ENCODE results near the gene RAC3. TPM values are rescaled to one million over a fixed set of nuclear protein-coding genes. Genes with fewer than 3 reads are reported as not detected.

RAC3 gene
- polyA plus RNA-seq, 2 of the 4 experiments (the other 2 are of a cell fraction) = 9.9 to 21.0 TPM

DNA sequence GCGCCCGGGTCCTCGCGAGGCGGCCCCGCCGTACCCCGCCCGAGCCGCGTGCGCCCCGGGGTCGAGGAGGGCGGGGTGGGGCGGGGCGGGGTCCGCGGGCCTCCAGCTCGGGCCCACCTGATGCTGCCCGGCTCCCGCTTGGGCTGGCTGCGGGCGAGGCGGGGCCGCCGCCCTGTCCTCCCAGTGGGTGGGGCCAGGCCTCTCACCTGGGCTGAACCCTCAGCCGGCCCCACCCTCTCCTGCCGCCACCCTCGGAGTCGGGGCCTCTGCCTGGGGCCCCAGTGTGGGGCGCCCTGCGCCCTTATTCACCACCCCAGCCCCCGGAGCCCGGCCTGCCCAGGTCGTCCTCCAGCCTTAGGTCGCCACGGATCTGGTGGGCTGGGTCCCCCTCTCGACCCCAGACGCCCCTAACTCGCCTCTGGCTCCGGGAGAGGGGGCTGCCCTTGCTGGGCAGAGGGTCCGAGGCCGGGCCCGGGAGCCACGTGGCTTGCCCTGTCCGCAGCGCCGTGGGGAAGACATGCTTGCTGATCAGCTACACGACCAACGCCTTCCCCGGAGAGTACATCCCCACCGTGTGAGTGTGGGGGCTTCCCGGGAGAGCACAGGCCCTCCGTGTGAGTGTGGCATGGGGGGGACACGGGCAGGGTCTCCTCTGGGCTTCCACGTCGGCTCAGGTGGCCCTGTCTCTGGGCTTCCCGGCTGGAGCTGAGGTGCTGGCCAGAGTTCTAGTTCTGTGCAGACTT lies 578 bp downstream of the RAC3 start:
- ChIA-PET CTCF (interaction anchor here (0.9 to 33.2 kb wide), 7 partner anchors 11 to 124 kb away, joined by 3 to 794 read pairs (median 32); partner anchors contain the start of genes CENPX, DUS1L, GPS1 and LRRC45), POLR2A (interaction anchor here (0.5 to 3.4 kb wide), 3 partner anchors 9 to 261 kb away, joined by 3 to 33 read pairs (median 4); partner anchors contain the start of genes CENPX, FASN and LRRC45)
- Histone ChIP-seq H3K4me2 (peak overlapping the region; percentile 94), H3K27ac (peak overlapping the region; percentile 75 to 94), H3K9me3 (no peaks in the 10 kb centered on the region), H3K4me3 (peak overlapping the region; percentile 66), H3K4me1 (peaks cover 10% of the 10 kb centered on the region; the same call in 2 of the 3 replicates)
- WGBS (ENCODE audit: missing lambda C conversion rate) = 48% methylated on average over 17 of the region's 59 CpGs
- DNase-seq (ENCODE audit: low read depth in 1 of 2, low spot score in 1 of 2) (no peak), ATAC-seq (peak; percentile 11 to 14; a peak in 4 of 6 replicates), FAIRE-seq (no peak)
- no peak for TF ChIP-seq HOXB5 (CRISPR knock-in tag; IDR thresholded peaks at IDR 0.05)
- TF ChIP-seq MAFK (IDR thresholded peaks at IDR 0.05; ENCODE audit: partially characterized antibody) = no peak
- no peak for TF ChIP-seq RFX5 (IDR thresholded peaks at IDR 0.05)
- no peak for TF ChIP-seq RCOR1 (IDR thresholded peaks at IDR 0.05; ENCODE audit: low read depth, low read length)
- no peak for TF ChIP-seq KDM5A (IDR thresholded peaks at IDR 0.05)
- no peak for TF ChIP-seq HOXA7 (CRISPR knock-in tag; IDR thresholded peaks at IDR 0.05)
- TF ChIP-seq ESRRA (IDR thresholded peaks at IDR 0.05; ENCODE audit: borderline replicate concordance, low read length) = no peak
- TF ChIP-seq POLR2A (IDR thresholded peaks at IDR 0.05; ENCODE audit: low read length) = no peak
- no peak for TF ChIP-seq TFCP2L1 (CRISPR knock-in tag; IDR thresholded peaks at IDR 0.05)
- TF ChIP-seq RARB (CRISPR knock-in tag; IDR thresholded peaks at IDR 0.05) = no peak
- no peak for TF ChIP-seq ZC3H11A (IDR thresholded peaks at IDR 0.05)
- TF ChIP-seq, protein P1, sequence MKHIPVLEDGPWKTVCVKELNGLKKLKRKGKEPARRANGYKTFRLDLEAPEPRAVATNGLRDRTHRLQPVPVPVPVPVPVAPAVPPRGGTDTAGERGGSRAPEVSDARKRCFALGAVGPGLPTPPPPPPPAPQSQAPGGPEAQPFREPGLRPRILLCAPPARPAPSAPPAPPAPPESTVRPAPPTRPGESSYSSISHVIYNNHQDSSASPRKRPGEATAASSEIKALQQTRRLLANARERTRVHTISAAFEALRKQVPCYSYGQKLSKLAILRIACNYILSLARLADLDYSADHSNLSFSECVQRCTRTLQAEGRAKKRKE (CRISPR knock-in tag; IDR thresholded peaks at IDR 0.05; ENCODE audit: low read depth) = no peak
- TF ChIP-seq JUN (IDR thresholded peaks at IDR 0.05) = no peak
- TF ChIP-seq, protein P2, sequence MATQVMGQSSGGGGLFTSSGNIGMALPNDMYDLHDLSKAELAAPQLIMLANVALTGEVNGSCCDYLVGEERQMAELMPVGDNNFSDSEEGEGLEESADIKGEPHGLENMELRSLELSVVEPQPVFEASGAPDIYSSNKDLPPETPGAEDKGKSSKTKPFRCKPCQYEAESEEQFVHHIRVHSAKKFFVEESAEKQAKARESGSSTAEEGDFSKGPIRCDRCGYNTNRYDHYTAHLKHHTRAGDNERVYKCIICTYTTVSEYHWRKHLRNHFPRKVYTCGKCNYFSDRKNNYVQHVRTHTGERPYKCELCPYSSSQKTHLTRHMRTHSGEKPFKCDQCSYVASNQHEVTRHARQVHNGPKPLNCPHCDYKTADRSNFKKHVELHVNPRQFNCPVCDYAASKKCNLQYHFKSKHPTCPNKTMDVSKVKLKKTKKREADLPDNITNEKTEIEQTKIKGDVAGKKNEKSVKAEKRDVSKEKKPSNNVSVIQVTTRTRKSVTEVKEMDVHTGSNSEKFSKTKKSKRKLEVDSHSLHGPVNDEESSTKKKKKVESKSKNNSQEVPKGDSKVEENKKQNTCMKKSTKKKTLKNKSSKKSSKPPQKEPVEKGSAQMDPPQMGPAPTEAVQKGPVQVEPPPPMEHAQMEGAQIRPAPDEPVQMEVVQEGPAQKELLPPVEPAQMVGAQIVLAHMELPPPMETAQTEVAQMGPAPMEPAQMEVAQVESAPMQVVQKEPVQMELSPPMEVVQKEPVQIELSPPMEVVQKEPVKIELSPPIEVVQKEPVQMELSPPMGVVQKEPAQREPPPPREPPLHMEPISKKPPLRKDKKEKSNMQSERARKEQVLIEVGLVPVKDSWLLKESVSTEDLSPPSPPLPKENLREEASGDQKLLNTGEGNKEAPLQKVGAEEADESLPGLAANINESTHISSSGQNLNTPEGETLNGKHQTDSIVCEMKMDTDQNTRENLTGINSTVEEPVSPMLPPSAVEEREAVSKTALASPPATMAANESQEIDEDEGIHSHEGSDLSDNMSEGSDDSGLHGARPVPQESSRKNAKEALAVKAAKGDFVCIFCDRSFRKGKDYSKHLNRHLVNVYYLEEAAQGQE (IDR thresholded peaks at IDR 0.05) = no peak
- no peak for TF ChIP-seq HOXB13 (CRISPR knock-in tag; IDR thresholded peaks at IDR 0.05; ENCODE audit: low read depth)

DNA sequence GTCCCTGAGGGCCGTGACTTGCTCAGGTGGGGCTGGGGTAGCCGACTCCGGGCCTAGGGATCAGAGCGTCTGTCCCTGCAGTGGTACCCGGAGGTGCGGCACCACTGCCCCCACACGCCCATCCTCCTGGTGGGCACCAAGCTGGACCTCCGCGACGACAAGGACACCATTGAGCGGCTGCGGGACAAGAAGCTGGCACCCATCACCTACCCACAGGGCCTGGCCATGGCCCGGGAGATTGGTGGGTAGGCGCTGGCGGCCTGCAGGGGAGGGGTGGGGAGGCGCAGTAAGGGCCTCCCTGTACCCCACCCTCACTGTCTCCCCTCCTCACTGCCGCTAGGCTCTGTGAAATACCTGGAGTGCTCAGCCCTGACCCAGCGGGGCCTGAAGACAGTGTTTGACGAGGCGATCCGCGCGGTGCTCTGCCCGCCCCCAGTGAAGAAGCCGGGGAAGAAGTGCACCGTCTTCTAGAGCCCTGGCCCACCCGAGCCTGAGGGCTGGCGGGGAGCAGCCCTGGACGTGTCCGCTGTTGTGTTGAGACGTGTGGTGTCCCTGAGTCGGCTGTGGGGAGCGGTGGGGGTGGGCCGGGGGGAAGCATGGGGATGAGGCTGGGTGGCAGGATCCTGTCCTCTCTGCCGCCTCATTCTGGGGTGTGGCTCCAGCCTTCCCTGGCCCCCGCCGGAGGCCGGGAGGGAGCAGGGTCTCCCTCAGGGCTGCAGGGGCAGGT lies 2.0 kb downstream of the RAC3 start:
- ATAC-seq (no peak), FAIRE-seq (no peak), DNase-seq (ENCODE audit: low read depth in 1 of 2, low spot score in 1 of 2) (no peak)
- TF ChIP-seq MYC (IDR thresholded peaks at IDR 0.05; ENCODE audit: borderline replicate concordance, low read length) = no peak
- TF ChIP-seq SMC3 (IDR thresholded peaks at IDR 0.05) = no peak
- no peak for TF ChIP-seq MAZ (IDR thresholded peaks at IDR 0.05; ENCODE audit: borderline replicate concordance, low read depth, low read length)
- no peak for TF ChIP-seq RARB (CRISPR knock-in tag; IDR thresholded peaks at IDR 0.05)
- no peak for TF ChIP-seq ZSCAN20 (CRISPR knock-in tag; IDR thresholded peaks at IDR 0.05)
- TF ChIP-seq HEYL (CRISPR knock-in tag; IDR thresholded peaks at IDR 0.05) = no peak
- TF ChIP-seq, protein P3, sequence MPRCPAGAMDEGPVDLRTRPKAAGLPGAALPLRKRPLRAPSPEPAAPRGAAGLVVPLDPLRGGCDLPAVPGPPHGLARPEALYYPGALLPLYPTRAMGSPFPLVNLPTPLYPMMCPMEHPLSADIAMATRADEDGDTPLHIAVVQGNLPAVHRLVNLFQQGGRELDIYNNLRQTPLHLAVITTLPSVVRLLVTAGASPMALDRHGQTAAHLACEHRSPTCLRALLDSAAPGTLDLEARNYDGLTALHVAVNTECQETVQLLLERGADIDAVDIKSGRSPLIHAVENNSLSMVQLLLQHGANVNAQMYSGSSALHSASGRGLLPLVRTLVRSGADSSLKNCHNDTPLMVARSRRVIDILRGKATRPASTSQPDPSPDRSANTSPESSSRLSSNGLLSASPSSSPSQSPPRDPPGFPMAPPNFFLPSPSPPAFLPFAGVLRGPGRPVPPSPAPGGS (IDR thresholded peaks at IDR 0.05) = no peak
- TF ChIP-seq BHLHE40 (IDR thresholded peaks at IDR 0.05; ENCODE audit: low read depth, low read length) = no peak
- TF ChIP-seq ZNF302 (CRISPR knock-in tag; IDR thresholded peaks at IDR 0.05) = no peak
- TF ChIP-seq, protein P1 (CRISPR knock-in tag; IDR thresholded peaks at IDR 0.05; ENCODE audit: low read depth) = no peak
- no peak for TF ChIP-seq POLR2AphosphoS2 (conservative IDR thresholded peaks at IDR 0.05; ENCODE audit: low read length)
- no peak for TF ChIP-seq ESRRA (IDR thresholded peaks at IDR 0.05; ENCODE audit: borderline replicate concordance, low read length)
- TF ChIP-seq CHD4 (IDR thresholded peaks at IDR 0.05; ENCODE audit: borderline replicate concordance) = no peak
- TF ChIP-seq, protein P4, sequence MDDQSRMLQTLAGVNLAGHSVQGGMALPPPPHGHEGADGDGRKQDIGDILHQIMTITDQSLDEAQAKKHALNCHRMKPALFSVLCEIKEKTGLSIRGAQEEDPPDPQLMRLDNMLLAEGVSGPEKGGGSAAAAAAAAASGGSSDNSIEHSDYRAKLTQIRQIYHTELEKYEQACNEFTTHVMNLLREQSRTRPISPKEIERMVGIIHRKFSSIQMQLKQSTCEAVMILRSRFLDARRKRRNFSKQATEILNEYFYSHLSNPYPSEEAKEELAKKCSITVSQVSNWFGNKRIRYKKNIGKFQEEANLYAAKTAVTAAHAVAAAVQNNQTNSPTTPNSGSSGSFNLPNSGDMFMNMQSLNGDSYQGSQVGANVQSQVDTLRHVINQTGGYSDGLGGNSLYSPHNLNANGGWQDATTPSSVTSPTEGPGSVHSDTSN (IDR thresholded peaks at IDR 0.05) = no peak
- TF ChIP-seq CEBPB (IDR thresholded peaks at IDR 0.05) = no peak
- TF ChIP-seq, protein P5, sequence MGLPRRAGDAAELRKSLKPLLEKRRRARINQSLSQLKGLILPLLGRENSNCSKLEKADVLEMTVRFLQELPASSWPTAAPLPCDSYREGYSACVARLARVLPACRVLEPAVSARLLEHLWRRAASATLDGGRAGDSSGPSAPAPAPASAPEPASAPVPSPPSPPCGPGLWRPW (IDR thresholded peaks at IDR 0.05) = no peak
- Histone ChIP-seq H3K4me2 (no peak overlapping the region), H3K27ac (no peak overlapping the region), H3K9me3 (no peaks in the 10 kb centered on the region), H3K4me3 (no peak overlapping the region), H3K4me1 (peaks cover 13% of the 10 kb centered on the region; the same call in 2 of the 3 replicates)
- ChIA-PET POLR2A (no interaction called here), CTCF (interaction anchor here (0.9 to 33.2 kb wide), 5 partner anchors 13 to 69 kb away, joined by 3 to 794 read pairs (median 16); partner anchors contain the start of genes CENPX, DUS1L, GPS1 and LRRC45)
- WGBS (ENCODE audit: missing lambda C conversion rate) = 90% methylated on average over 23 of the region's 38 CpGs

Measured in A549 (cell line).